H1 (cell line): Measurements from ENCODE around the gene SPRN. TPM values are rescaled to one million over a fixed set of nuclear protein-coding genes. Genes with fewer than 3 reads are reported as not detected.

Experiments used
- BRCA1 ChIP-seq: IDR thresholded peaks from 2 replicates; pipeline ENCODE4 v1.6.1; 2012; ENCODE audit warnings: low read depth, low read length, improper control_type of control experiment
- CHD1 ChIP-seq: IDR thresholded peaks from 2 replicates; pipeline ENCODE4 v1.6.1; 2012; ENCODE audit warnings: low read depth, low read length, improper control_type of control experiment
- CHD2 ChIP-seq: IDR thresholded peaks from 2 replicates; pipeline ENCODE4 v1.6.1; 2012; ENCODE audit warnings: low read length, improper control_type of control experiment
- CHD7 ChIP-seq: fragments of 300-600 bp; sonication (generic); IDR thresholded peaks from 2 replicates; pipeline ENCODE4 v1.7.1; 2012; ENCODE audit warnings: low read length, moderate library complexity, mild to moderate bottlenecking, inconsistent platforms; ENCODE audit not compliant: insufficient replicate concordance
- CTBP2 ChIP-seq: IDR thresholded peaks from 2 replicates; pipeline ENCODE4 v1.7.0; 2011; ENCODE audit warnings: borderline replicate concordance, mild to moderate bottlenecking, moderate library complexity, mixed read lengths, low read length; ENCODE audit not compliant: insufficient read depth, insufficient read length
- JUN ChIP-seq: IDR thresholded peaks from 2 replicates; pipeline ENCODE4 v1.6.1; 2011; ENCODE audit warnings: low read depth, mild to moderate bottlenecking, improper control_type of control experiment, low read length
- JUND ChIP-seq: IDR thresholded peaks from 2 replicates; pipeline ENCODE4 v1.6.1; 2011; ENCODE audit warnings: mild to moderate bottlenecking, improper control_type of control experiment, low read length
- POU5F1 ChIP-seq: IDR thresholded peaks from 2 replicates; pipeline ENCODE4 v1.6.1; 2011; ENCODE audit warnings: low read depth, mild to moderate bottlenecking, low read length, moderate library complexity
- RXRA ChIP-seq: IDR thresholded peaks from 2 replicates; pipeline ENCODE4 v1.6.1; 2011; ENCODE audit warnings: low read depth, mild to moderate bottlenecking, low read length, moderate library complexity; ENCODE audit not compliant: insufficient read depth
- SAP30 ChIP-seq: fragments of 300-600 bp; sonication (generic); IDR thresholded peaks from 2 replicates; pipeline ENCODE4 v1.7.1; 2012; ENCODE audit warnings: low read length, moderate library complexity, mild to moderate bottlenecking, inconsistent platforms; ENCODE audit not compliant: insufficient read depth, insufficient replicate concordance
- SIX5 ChIP-seq: IDR thresholded peaks from 2 replicates; pipeline ENCODE4 v1.6.1; 2011; ENCODE audit warnings: mild to moderate bottlenecking, low read depth, low read length
- ZNF274 ChIP-seq: IDR thresholded peaks from 2 replicates; pipeline ENCODE4 v1.7.0; 2012; ENCODE audit warnings: low read length, borderline replicate concordance; ENCODE audit errors: extremely low read depth
- polyA plus RNA-seq, 7 experiments: library from polyadenylated mRNA; depleted of rRNA in 3 of 7; stranded (reverse) in 5 of 7; unstranded in 2 of 7; fragments of >200 nt in 5 of 7; fragments of 200-250 nt in 2 of 7; gene quantifications; 1 replicate in 5 of 7; 2 replicates in 1 of 7; 4 replicates in 1 of 7; pipeline versions ENCODE4 v1.2.1 to v1.2.3, GENCODE V29; 2011 to 2013; ENCODE audit warnings: missing spikeins in 2 of 7, mixed read lengths in 2 of 7
- total RNA-seq: library from RNA; stranded (reverse); fragmentation: NEBNext Ultra II Directional; extraction: Animal tissue kit (Norgen Biotek cat#: 25700); gene quantifications from 2 replicates; pipeline ENCODE4 v1.2.1, GENCODE V29; 2021

Gene SPRN
- total and polyA plus RNA-seq, 2 of the 8 experiments (the other 6 are each of a cell fraction or from before 2014, with no cell fraction given): 0.23 to 0.24 TPM

- TF ChIP-seq CHD7 (no peak), CHD1 (no peak), CTBP2 (no peak), JUND (no peak), ZNF274 (no peak), RXRA (no peak), JUN (no peak), SIX5 (no peak), SAP30 (no peak), CHD2 (no peak), POU5F1 (no peak), BRCA1 (no peak)
These were observed 41.6 kb upstream of the SPRN start (continued) for GRCh38 chr10:133465950-133466474.
